ENCODE results near the gene CDIPT. TPM values are rescaled to one million over a fixed set of nuclear protein-coding genes. Genes with fewer than 3 reads are reported as not detected.

Gene CDIPT
- total RNA-seq, 3 donors from 2014 or later (not counting 1 experiment from before 2014, with no cell fraction given), result 42.3 to 66.9 (median 53.0) TPM

- no peak overlapping the region for H3K27ac ChIP-seq (ENCODE audit: low read length)
- Mint-ChIP-seq H3K4me1 (peaks cover 5 to 9% of the 10 kb centered on the region in 2 donors), H3K27ac (no peak overlapping the region), H3K27me3 (ENCODE audit: low read depth in 2 of 2) (peaks cover 4 to 20% of the 10 kb centered on the region in 2 donors), H3K9me3 (no peaks in the 10 kb centered on the region), H3K36me3 (no peaks in the 10 kb centered on the region), H3K4me3 (no peak overlapping the region)
- TF ChIP-seq CTCF (IDR thresholded peaks at IDR 0.05), result no peak
- ATAC-seq (no peak), DNase-seq (no peak)
- intact Hi-C loops (cut with micrococcal nuclease), result no loop called here
- 52% methylated on average over 4 of the region's 4 CpGs for WGBS (ENCODE audit: insufficient coverage)
- H3K36me3 ChIP-seq (ENCODE audit: control insufficient read depth, insufficient read depth, low read length), result no peaks in the 10 kb centered on the region
- H3K27me3 ChIP-seq (ENCODE audit: control insufficient read depth, insufficient read depth, low read length), result peaks cover 14% of the 10 kb centered on the region
- H3K4me3 ChIP-seq (ENCODE audit: low read length), result no peak overlapping the region
- no peaks in the 10 kb centered on the region for H3K9me3 ChIP-seq (ENCODE audit: control insufficient read depth, insufficient read depth, low read length)
- H3K4me1 ChIP-seq (ENCODE audit: control insufficient read depth, insufficient read depth, low read length), result peaks cover 13% of the 10 kb centered on the region
Measured at GRCh38 chr16:29903590-29903989, 40.6 kb upstream of the CDIPT start.

- intact Hi-C loops (cut with micrococcal nuclease), result no loop called here
- no peak for TF ChIP-seq CTCF (IDR thresholded peaks at IDR 0.05)
- no peak for DNase-seq
- Mint-ChIP-seq H3K27ac (no peak overlapping the region), H3K4me1 (peaks cover 5 to 13% of the 10 kb centered on the region in 2 donors), H3K27me3 (ENCODE audit: low read depth in 2 of 2) (peaks cover 20 to 34% of the 10 kb centered on the region in 2 donors), H3K36me3 (no peaks in the 10 kb centered on the region), H3K4me3 (peak overlapping the region; percentile 45), H3K9me3 (no peaks in the 10 kb centered on the region)
- Histone ChIP-seq H3K4me1 (ENCODE audit: control insufficient read depth, insufficient read depth, low read length) (peaks cover 13% of the 10 kb centered on the region), H3K27ac (ENCODE audit: low read length) (no peak overlapping the region), H3K4me3 (ENCODE audit: low read length) (no peak overlapping the region), H3K9me3 (ENCODE audit: control insufficient read depth, insufficient read depth, low read length) (no peaks in the 10 kb centered on the region), H3K36me3 (ENCODE audit: control insufficient read depth, insufficient read depth, low read length) (no peaks in the 10 kb centered on the region), H3K27me3 (ENCODE audit: control insufficient read depth, insufficient read depth, low read length) (peaks cover 27% of the 10 kb centered on the region)
- no peak for ATAC-seq
- WGBS (ENCODE audit: insufficient coverage), result 90% methylated on average over 19 of the region's 19 CpGs
Measured at GRCh38 chr16:29901607-29901945, 38.5 kb upstream of the CDIPT start.

- peaks cover 5 to 13% of the 10 kb centered on the region in 2 donors for H3K4me1 Mint-ChIP-seq
- no peak overlapping the region for H3K27ac ChIP-seq (ENCODE audit: low read length)
- no peaks in the 10 kb centered on the region for H3K9me3 Mint-ChIP-seq
- H3K9me3 ChIP-seq (ENCODE audit: control insufficient read depth, insufficient read depth, low read length), result no peaks in the 10 kb centered on the region
- DNase-seq, result no peak
- H3K4me3 ChIP-seq (ENCODE audit: low read length), result no peak overlapping the region
- intact Hi-C loops (cut with micrococcal nuclease), result no loop called here
- H3K27me3 Mint-ChIP-seq (ENCODE audit: low read depth in 2 of 2), result peaks cover 20 to 37% of the 10 kb centered on the region in 2 donors
- no peak overlapping the region for H3K27ac Mint-ChIP-seq
- peak overlapping the region; percentile 70 for H3K4me3 Mint-ChIP-seq
- no peak for ATAC-seq
- H3K4me1 ChIP-seq (ENCODE audit: control insufficient read depth, insufficient read depth, low read length), result peaks cover 13% of the 10 kb centered on the region
- H3K27me3 ChIP-seq (ENCODE audit: control insufficient read depth, insufficient read depth, low read length), result peaks cover 27% of the 10 kb centered on the region
- no peak for TF ChIP-seq CTCF (IDR thresholded peaks at IDR 0.05)
- H3K36me3 ChIP-seq (ENCODE audit: control insufficient read depth, insufficient read depth, low read length), result no peaks in the 10 kb centered on the region
- WGBS (ENCODE audit: insufficient coverage), result 65% methylated on average over 31 of the region's 31 CpGs
- H3K36me3 Mint-ChIP-seq, result no peaks in the 10 kb centered on the region
Measured at GRCh38 chr16:29900888-29901606, 38.0 kb upstream of the CDIPT start.

Measured in natural killer cell (primary cell).